ENCODE data around the gene BOLA3. TPM values are rescaled to one million over a fixed set of nuclear protein-coding genes. Genes with fewer than 3 reads are reported as not detected.
A peak's percentile ranks its signal among the peaks of the same experiment; 100 is the strongest.
"Not testable (repeated sequence)": the region's sequence is repeated elsewhere in the genome, so short reads cannot be mapped to it uniquely, and the experiment has no call there.

Gene BOLA3
- total RNA-seq, 3 donors from 2014 or later = 27.1 to 42.6 (median 30.2) TPM

GRCh38 chr2:74130211-74130995 lies 17.3 kb downstream of the BOLA3 start:
- TF ChIP-seq POLR2AphosphoS5 (IDR thresholded peaks at IDR 0.05) (no peak), POLR2A (IDR thresholded peaks at IDR 0.05) (no peak), CTCF (IDR thresholded peaks at IDR 0.05) (no peak)
- H3K4me1 ChIP-seq = no peaks in the 10 kb centered on the region
- no peaks in the 10 kb centered on the region for H3K36me3 ChIP-seq
- H3K27me3 ChIP-seq = no peaks in the 10 kb centered on the region
- H3K9me3 ChIP-seq = peaks cover 0 to 5% of the 10 kb centered on the region in 2 donors
- DNase-seq (ENCODE audit: low spot score in 2 of 2) = no peak
- no peak overlapping the region for H3K27ac ChIP-seq
- peak overlapping the region in 1 of 3 donors; percentile 22 for H3K4me3 ChIP-seq
- intact Hi-C loops (cut with DNase I; ENCODE audit: low total_unique reads) = loop anchor here (10.0 kb wide), 1 partner anchor 1576 kb away; no protein-coding TSS in a partner anchor

- no peak overlapping the region for H3K4me3 ChIP-seq
- intact Hi-C loops (cut with DNase I; ENCODE audit: low total_unique reads) = no loop called here
- no peak for TF ChIP-seq POLR2A (IDR thresholded peaks at IDR 0.05)
- no peak for TF ChIP-seq POLR2AphosphoS5 (IDR thresholded peaks at IDR 0.05)
- TF ChIP-seq CTCF (IDR thresholded peaks at IDR 0.05) = no peak
- no peaks in the 10 kb centered on the region for H3K4me1 ChIP-seq
- no peaks in the 10 kb centered on the region for H3K27me3 ChIP-seq
- H3K27ac ChIP-seq = no peak overlapping the region
- peaks cover 0 to 1% of the 10 kb centered on the region in 2 donors for H3K9me3 ChIP-seq
- no peaks in the 10 kb centered on the region for H3K36me3 ChIP-seq
- DNase-seq (ENCODE audit: low spot score in 2 of 2) = no peak
These were observed 19.5 kb downstream of the BOLA3 start for GRCh38 chr2:74128206-74128605.

GRCh38 chr2:74123955-74124354 lies 23.8 kb downstream of the BOLA3 start:
- H3K27ac ChIP-seq; DNase-seq (ENCODE audit: low spot score in 2 of 2); H3K4me1 ChIP-seq; H3K36me3 ChIP-seq; H3K27me3 ChIP-seq; H3K4me3 ChIP-seq; intact Hi-C loops (cut with DNase I; ENCODE audit: low total_unique reads); H3K9me3 ChIP-seq: not testable (repeated sequence)

- H3K4me3 ChIP-seq; H3K9me3 ChIP-seq; intact Hi-C loops (cut with DNase I; ENCODE audit: low total_unique reads); DNase-seq (ENCODE audit: low spot score in 2 of 2); H3K36me3 ChIP-seq; H3K4me1 ChIP-seq; H3K27me3 ChIP-seq; H3K27ac ChIP-seq: not testable (repeated sequence)
These were observed 25.9 kb downstream of the BOLA3 start for GRCh38 chr2:74121846-74122245.

GRCh38 chr2:74119912-74120825 lies 27.5 kb downstream of the BOLA3 start:
- Histone ChIP-seq H3K36me3 (no peaks in the 10 kb centered on the region), H3K9me3 (no peaks in the 10 kb centered on the region), H3K27me3 (no peaks in the 10 kb centered on the region), H3K4me3 (peak overlapping the region; percentile 57 to 73 (median 62)), H3K27ac (peak overlapping the region; percentile 88 to 90), H3K4me1 (no peaks in the 10 kb centered on the region)
- peak in 2 of 3 donors; percentile 36 to 47 for TF ChIP-seq CTCF (IDR thresholded peaks at IDR 0.05)
- no peak for TF ChIP-seq POLR2A (IDR thresholded peaks at IDR 0.05)
- TF ChIP-seq POLR2AphosphoS5 (IDR thresholded peaks at IDR 0.05) = peak; percentile 47 to 66 (median 61)
- DNase-seq (ENCODE audit: low spot score in 2 of 2) = peak; percentile 66 to 82
- intact Hi-C loops (cut with DNase I; ENCODE audit: low total_unique reads) = no loop called here

GRCh38 chr2:74119339-74119738 lies 28.4 kb downstream of the BOLA3 start:
- Histone ChIP-seq H3K9me3 (no peaks in the 10 kb centered on the region), H3K27ac (peak overlapping the region in 1 of 2 donors; percentile 90), H3K27me3 (no peaks in the 10 kb centered on the region), H3K4me1 (no peaks in the 10 kb centered on the region), H3K36me3 (no peaks in the 10 kb centered on the region), H3K4me3 (peak overlapping the region in 2 of 3 donors; percentile 62 to 73)
- intact Hi-C loops (cut with DNase I; ENCODE audit: low total_unique reads) = no loop called here
- no peak for DNase-seq (ENCODE audit: low spot score in 2 of 2)
- TF ChIP-seq POLR2A (IDR thresholded peaks at IDR 0.05) (no peak), CTCF (IDR thresholded peaks at IDR 0.05) (peak in 1 of 3 donors; percentile 14), POLR2AphosphoS5 (IDR thresholded peaks at IDR 0.05) (no peak)
